Stimulated activated CD8-positive, alpha-beta memory T cell treated with anti-CD3 and anti-CD28 coated beads, Interleukin-2, amount 100 ng/mL, for 48 hours (primary cell): ENCODE measurements around the gene MARCKS.
"Not testable (repeated sequence)": the region's sequence is repeated elsewhere in the genome, so short reads cannot be mapped to it uniquely, and the experiment has no call there.

Experiments used
- DNase-seq, 2 donors: peaks; one replicate each; pipeline ENCODE4 v3.0.0-alpha.2; 2020; ENCODE audit warnings: low read depth in 2 of 2

Gene MARCKS

GRCh38 chr6:113884011-113884410 is 26.9 kb downstream of the MARCKS start:
- no peak for DNase-seq

- DNase-seq: no peak
Measured at GRCh38 chr6:113886512-113886911, 29.4 kb downstream of the MARCKS start.

- no peak for DNase-seq
Measured at GRCh38 chr6:113888493-113888892, 31.3 kb downstream of the MARCKS start.

- DNase-seq: no peak
Measured at GRCh38 chr6:113888956-113889630, 31.9 kb downstream of the MARCKS start.

GRCh38 chr6:113893451-113893850 is 36.3 kb downstream of the MARCKS start:
- DNase-seq: no peak

- no peak for DNase-seq
Measured at GRCh38 chr6:113893866-113894265, 36.7 kb downstream of the MARCKS start.

- no peak for DNase-seq
Measured at GRCh38 chr6:113894712-113895674, 37.8 kb downstream of the MARCKS start.

- no peak for DNase-seq
Measured at GRCh38 chr6:113901482-113901881, 44.3 kb downstream of the MARCKS start.

GRCh38 chr6:113903666-113904330 is 46.7 kb downstream of the MARCKS start:
- no peak for DNase-seq

- no peak for DNase-seq
Measured at GRCh38 chr6:113907102-113907815, 50.1 kb downstream of the MARCKS start.

GRCh38 chr6:113908801-113909200 is 51.7 kb downstream of the MARCKS start:
- no peak for DNase-seq

- no peak for DNase-seq
Measured at GRCh38 chr6:113909224-113909856, 52.2 kb downstream of the MARCKS start.

- DNase-seq: not testable (repeated sequence)
Measured at GRCh38 chr6:113910285-113910684, 53.1 kb downstream of the MARCKS start.
